ENCODE data around the gene UTS2. TPM values are rescaled to one million over a fixed set of nuclear protein-coding genes. Genes with fewer than 3 reads are reported as not detected.

The UTS2 gene, protein sequence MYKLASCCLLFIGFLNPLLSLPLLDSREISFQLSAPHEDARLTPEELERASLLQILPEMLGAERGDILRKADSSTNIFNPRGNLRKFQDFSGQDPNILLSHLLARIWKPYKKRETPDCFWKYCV
- total RNA-seq, result not detected
- 1 to 10 TPM in 1 of 3 donors, under 1 TPM in 1, not detected in 1; 0.33 to 2.2 TPM for polyA plus RNA-seq
- total RNA-seq, result 0 to 10.3 (median 0.12) reads per million in 6 experiments

GRCh38 chr1:7852804-7853683, at the start of gene UTS2:
TSS of gene UTS2 (minus strand) at chr1:7853065. CDS start at chr1:7853003, 62 bp downstream.
- H3K27me3 Mint-ChIP-seq, result peaks cover 0 to 5% (median 0%) of the 10 kb centered on the region in 5 donors
- H3K4me3 Mint-ChIP-seq, result no peak within 1 kb of the TSS
- no peaks in the 10 kb centered on the region for H3K36me3 Mint-ChIP-seq
- peaks cover 0 to 4% (median 3%) of the 10 kb centered on the region in 4 donors for H3K4me1 Mint-ChIP-seq
- POLR2A ChIA-PET, result no interaction called here
- ATAC-seq (no peak), DNase-seq (no peak)
- H3K27ac Mint-ChIP-seq, result no peak within 1 kb of the TSS
- H3K9me3 Mint-ChIP-seq, result no peaks in the 10 kb centered on the region

DNA sequence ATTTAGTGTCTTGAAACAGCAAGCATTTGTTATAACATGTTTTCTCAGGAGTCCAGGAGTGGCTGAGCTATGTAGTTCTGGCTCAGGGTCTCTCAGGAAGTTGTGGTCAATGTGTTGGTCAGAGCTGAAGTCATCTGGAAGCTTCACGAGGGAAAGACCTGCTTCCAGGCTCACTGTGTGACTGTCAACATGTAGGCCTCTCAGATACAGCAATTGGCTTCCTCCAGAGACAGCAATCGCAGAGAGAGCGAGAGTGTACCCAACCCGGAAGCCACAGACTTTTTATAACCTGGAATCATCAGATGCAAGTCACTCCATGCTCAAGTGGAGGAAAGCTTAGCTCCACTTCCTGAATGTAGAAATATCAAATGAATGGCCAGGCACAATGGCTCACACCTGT, 46.9 kb upstream of the UTS2 start:
- no peaks in the 10 kb centered on the region for H3K9me3 Mint-ChIP-seq
- POLR2A ChIA-PET, result no interaction called here
- H3K4me1 Mint-ChIP-seq, result peaks cover 0 to 23% (median 7%) of the 10 kb centered on the region in 4 donors
- ATAC-seq (no peak), DNase-seq (no peak)
- no peaks in the 10 kb centered on the region for H3K36me3 Mint-ChIP-seq
- H3K4me3 Mint-ChIP-seq, result no peak overlapping the region
- H3K27ac Mint-ChIP-seq, result peak overlapping the region in 4 of 10 donors; percentile 53 to 73 (median 60)
- H3K27me3 Mint-ChIP-seq, result no peaks in the 10 kb centered on the region

- Mint-ChIP-seq H3K9me3 (no peaks in the 10 kb centered on the region), H3K4me3 (peak overlapping the region in 1 of 10 donors; percentile 46), H3K36me3 (no peaks in the 10 kb centered on the region), H3K27ac (peak overlapping the region in 3 of 10 donors; percentile 51 to 63 (median 63)), H3K27me3 (no peaks in the 10 kb centered on the region), H3K4me1 (peaks cover 0 to 23% (median 7%) of the 10 kb centered on the region in 4 donors)
- POLR2A ChIA-PET, result no interaction called here
- ATAC-seq (no peak), DNase-seq (no peak)
These were observed 46.1 kb upstream of the UTS2 start for GRCh38 chr1:7898962-7899361.

DNA sequence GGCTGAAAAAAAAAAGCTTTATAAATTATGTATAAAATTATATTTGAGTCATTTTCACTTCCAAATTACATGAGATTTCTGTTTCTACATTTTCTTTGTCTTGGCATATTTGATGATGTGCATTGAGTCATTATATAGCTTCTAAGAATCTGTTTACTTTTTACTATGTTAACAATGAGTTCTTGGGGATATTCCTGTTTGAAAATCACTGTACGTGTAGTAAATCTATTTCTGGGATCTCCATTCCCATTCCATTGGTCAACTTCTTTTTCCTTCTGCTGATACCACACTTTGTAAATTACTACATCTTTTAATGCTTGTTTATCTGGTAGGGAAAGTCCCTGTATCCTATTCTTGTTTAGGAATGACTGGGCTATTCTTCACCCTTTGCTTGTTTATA, 44.1 kb upstream of the UTS2 start:
- POLR2A ChIA-PET, result interaction anchor here (0.7 kb wide), 1 partner anchor 528 kb away, joined by 3 read pairs; no protein-coding TSS in a partner anchor

GRCh38 chr1:7893529-7894180, 40.8 kb upstream of the UTS2 start:
- POLR2A ChIA-PET, result no interaction called here
- no peak for DNase-seq
- H3K4me1 Mint-ChIP-seq, result peaks cover 0 to 13% (median 0%) of the 10 kb centered on the region in 4 donors
- peaks cover 0 to 3% (median 0%) of the 10 kb centered on the region in 9 donors for H3K9me3 Mint-ChIP-seq
- H3K27me3 Mint-ChIP-seq, result peaks cover 0 to 13% (median 1%) of the 10 kb centered on the region in 5 donors
- H3K36me3 Mint-ChIP-seq, result peaks cover 0 to 4% (median 0%) of the 10 kb centered on the region in 3 donors
- H3K27ac Mint-ChIP-seq, result no peak overlapping the region
- H3K4me3 Mint-ChIP-seq, result no peak overlapping the region
- ATAC-seq, result no peak

More for the DNA sequence above, 44.1 kb upstream of the UTS2 start:
- Mint-ChIP-seq H3K4me3 (no peak overlapping the region), H3K4me1 (peaks cover 0 to 26% (median 3%) of the 10 kb centered on the region in 4 donors), H3K27me3 (no peaks in the 10 kb centered on the region), H3K36me3 (no peaks in the 10 kb centered on the region), H3K9me3 (no peaks in the 10 kb centered on the region), H3K27ac (no peak overlapping the region)
- no peak for ATAC-seq
- no peak for DNase-seq

GRCh38 chr1:7891804-7892203, 38.9 kb upstream of the UTS2 start:
- H3K4me1 Mint-ChIP-seq, result peaks cover 0 to 16% (median 0%) of the 10 kb centered on the region in 4 donors
- DNase-seq, result no peak
- POLR2A ChIA-PET, result interaction anchor here (0.5 kb wide), 1 partner anchor 67 kb away, joined by 3 read pairs; no protein-coding TSS in a partner anchor

DNA sequence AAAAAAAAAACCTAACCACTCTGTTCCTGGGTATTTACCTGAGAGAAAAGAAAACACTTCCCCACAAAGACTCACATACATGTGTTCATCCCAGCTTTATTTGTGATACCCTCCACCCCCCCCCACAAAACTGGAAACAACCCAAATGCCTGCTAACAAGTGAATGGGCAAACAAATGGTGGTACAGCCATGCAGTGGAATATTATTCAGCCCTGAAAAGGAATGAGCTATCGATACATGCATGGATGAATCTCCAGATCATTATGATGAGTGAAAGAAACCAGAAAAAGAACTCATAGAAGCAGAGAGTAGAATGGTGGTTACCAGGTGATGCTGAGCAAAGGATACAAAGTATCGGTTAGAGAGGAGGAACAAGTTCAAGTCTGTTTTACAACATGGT, 38.0 kb upstream of the UTS2 start:
- no peak overlapping the region for H3K4me3 Mint-ChIP-seq
- H3K36me3 Mint-ChIP-seq, result peaks cover 0 to 4% (median 0%) of the 10 kb centered on the region in 3 donors
- ATAC-seq, result no peak
- H3K9me3 Mint-ChIP-seq, result peaks cover 0 to 3% (median 0%) of the 10 kb centered on the region in 9 donors
- DNase-seq, result no peak
- H3K4me1 Mint-ChIP-seq, result peaks cover 0 to 16% (median 0%) of the 10 kb centered on the region in 4 donors
- no peak overlapping the region for H3K27ac Mint-ChIP-seq
- peaks cover 1 to 27% (median 4%) of the 10 kb centered on the region in 5 donors for H3K27me3 Mint-ChIP-seq
- POLR2A ChIA-PET, result no interaction called here

More at GRCh38 chr1:7891804-7892203, 38.9 kb upstream of the UTS2 start:
- Mint-ChIP-seq H3K27me3 (peaks cover 1 to 26% (median 4%) of the 10 kb centered on the region in 5 donors), H3K4me3 (no peak overlapping the region), H3K9me3 (peaks cover 0 to 3% (median 0%) of the 10 kb centered on the region in 9 donors), H3K27ac (no peak overlapping the region), H3K36me3 (peaks cover 0 to 4% (median 0%) of the 10 kb centered on the region in 3 donors)
- ATAC-seq, result no peak

DNA sequence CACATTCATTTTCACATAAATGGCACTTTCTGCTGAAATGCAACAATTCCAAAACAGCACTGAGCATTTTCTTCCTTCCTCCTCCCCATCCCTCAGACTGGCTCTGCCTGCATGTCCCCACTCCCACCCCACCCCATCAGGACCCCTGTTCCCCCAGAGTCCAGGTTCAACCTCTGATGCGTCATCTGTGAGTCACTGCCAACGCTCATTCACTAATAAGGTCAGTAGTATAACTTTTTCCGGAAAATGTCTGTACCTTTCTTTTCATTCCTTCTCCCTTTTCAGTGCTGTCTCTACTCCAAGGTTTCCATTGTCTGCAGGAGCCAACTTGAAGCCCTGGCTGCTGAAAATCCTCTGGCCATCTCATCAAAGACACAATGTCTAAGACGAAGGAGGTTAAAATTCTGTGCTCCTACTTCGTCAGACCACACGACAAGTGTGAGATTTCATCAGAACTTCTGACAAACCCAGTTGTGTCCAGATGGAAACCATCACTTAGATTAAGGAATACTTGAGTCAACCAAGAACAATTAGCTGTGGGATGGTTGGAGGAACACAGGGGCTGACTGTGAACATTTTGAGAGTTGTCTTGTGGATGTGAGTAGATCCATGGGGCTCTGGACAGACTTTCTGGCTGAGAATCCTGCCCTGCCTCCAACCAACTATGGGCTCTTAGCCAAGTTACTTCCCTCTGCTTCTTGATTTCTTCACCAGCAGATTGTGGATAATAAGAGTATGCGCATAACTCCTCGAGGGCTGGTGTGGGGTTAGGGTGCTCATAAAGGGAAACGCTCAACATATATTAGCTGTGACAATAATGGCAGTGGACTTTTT, 35.6 kb upstream of the UTS2 start:
- Mint-ChIP-seq H3K36me3 (peaks cover 0 to 4% (median 0%) of the 10 kb centered on the region in 3 donors), H3K4me1 (peaks cover 0 to 19% (median 0%) of the 10 kb centered on the region in 4 donors), H3K9me3 (peaks cover 0 to 10% (median 0%) of the 10 kb centered on the region in 9 donors), H3K27me3 (peaks cover 4 to 42% (median 12%) of the 10 kb centered on the region in 5 donors), H3K27ac (peak overlapping the region in 1 of 10 donors; percentile 91), H3K4me3 (no peak overlapping the region)
- ATAC-seq, result no peak
- POLR2A ChIA-PET, result no interaction called here
- no peak for DNase-seq

- Mint-ChIP-seq H3K4me3 (no peak overlapping the region), H3K27ac (no peak overlapping the region), H3K27me3 (peaks cover 4 to 42% (median 12%) of the 10 kb centered on the region in 5 donors), H3K9me3 (peaks cover 0 to 10% (median 0%) of the 10 kb centered on the region in 9 donors), H3K4me1 (peaks cover 0 to 5% (median 0%) of the 10 kb centered on the region in 4 donors), H3K36me3 (peaks cover 0 to 4% (median 0%) of the 10 kb centered on the region in 3 donors)
- POLR2A ChIA-PET, result no interaction called here
- ATAC-seq, result no peak
- no peak for DNase-seq
These were observed 33.5 kb upstream of the UTS2 start for GRCh38 chr1:7886405-7886745.

- DNase-seq, result peak in 4 of 10 donors; percentile 2 to 5 (median 2)
- POLR2A ChIA-PET, result no interaction called here
- Mint-ChIP-seq H3K36me3 (peaks cover 0 to 4% (median 0%) of the 10 kb centered on the region in 3 donors), H3K9me3 (peaks cover 0 to 10% (median 0%) of the 10 kb centered on the region in 9 donors), H3K27ac (no peak overlapping the region), H3K4me3 (no peak overlapping the region), H3K27me3 (peaks cover 4 to 42% (median 12%) of the 10 kb centered on the region in 5 donors), H3K4me1 (peaks cover 0 to 5% (median 0%) of the 10 kb centered on the region in 4 donors)
- peak in 1 of 2 donors; percentile 44 for ATAC-seq
These were observed 32.9 kb upstream of the UTS2 start for GRCh38 chr1:7885513-7886404.

DNA sequence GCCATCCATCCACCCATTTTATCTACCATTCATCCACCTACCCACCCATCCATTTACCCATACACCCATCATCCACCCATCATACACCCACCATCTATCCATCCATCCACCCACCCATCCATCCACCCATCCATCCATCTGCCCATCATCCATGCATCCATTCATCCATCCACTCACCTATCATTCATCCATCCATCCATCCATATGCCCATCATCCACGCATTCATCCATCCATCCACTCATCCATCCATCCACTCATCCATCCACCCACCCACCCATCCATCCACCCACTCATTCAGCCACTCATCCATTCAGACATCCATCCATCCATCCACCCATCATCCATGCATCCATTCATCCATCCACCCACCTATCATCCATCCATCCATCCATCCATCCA, 31.9 kb upstream of the UTS2 start:
- H3K9me3 Mint-ChIP-seq, result peaks cover 0 to 10% (median 0%) of the 10 kb centered on the region in 9 donors
- H3K4me1 Mint-ChIP-seq, result peaks cover 0 to 5% (median 0%) of the 10 kb centered on the region in 4 donors
- ATAC-seq (no peak), DNase-seq (no peak)
- POLR2A ChIA-PET, result no interaction called here
- H3K36me3 Mint-ChIP-seq, result no peaks in the 10 kb centered on the region
- peaks cover 4 to 33% (median 12%) of the 10 kb centered on the region in 5 donors for H3K27me3 Mint-ChIP-seq
- no peak overlapping the region for H3K4me3 Mint-ChIP-seq
- H3K27ac Mint-ChIP-seq, result no peak overlapping the region
